ENCODE results near the gene ECI1. TPM values are rescaled to one million over a fixed set of nuclear protein-coding genes. Genes with fewer than 3 reads are reported as not detected.

Gene ECI1
- total RNA-seq, 2 donors from 2014 or later, result 29.3 to 39.1 TPM

GRCh38 chr16:2210386-2211365 lies 40.7 kb downstream of the ECI1 start, which contains the start of gene BRICD5:
Gene BRICD5, minus strand, starts transcription at chr16:2210863. Its CDS starts 30 bp downstream, at chr16:2210833.
- ATAC-seq (ENCODE audit: insufficient number of reproducible peaks, low FRiP score, low read depth), result no peak
- H3K27ac ChIP-seq, result no peak within 1 kb of the TSS

GRCh38 chr16:2210009-2210332 lies 41.4 kb downstream of the ECI1 start:
- Histone ChIP-seq H3K27ac (no peak overlapping the region), H3K27me3 (replicated peaks; ENCODE audit: insufficient read depth) (no peaks in the 10 kb centered on the region), H3K4me3 (no peak overlapping the region), H3K9me3 (no peaks in the 10 kb centered on the region), H3K36me3 (peaks cover 18% of the 10 kb centered on the region), H3K4me1 (ENCODE audit: control insufficient read depth in 1 of 2, low read depth in 2 of 2) (peaks cover 23 to 34% of the 10 kb centered on the region in 2 donors)
- no peak for DNase-seq (ENCODE audit: low spot score)
- ATAC-seq (ENCODE audit: insufficient number of reproducible peaks, low FRiP score, low read depth), result no peak
- TF ChIP-seq CTCF (IDR thresholded peaks at IDR 0.05), result no peak

More at GRCh38 chr16:2210386-2211365, 40.7 kb downstream of the ECI1 start, which contains the start of gene BRICD5:
- Histone ChIP-seq H3K4me3 (no peak within 1 kb of the TSS), H3K27me3 (replicated peaks; ENCODE audit: insufficient read depth) (no peaks in the 10 kb centered on the region), H3K4me1 (ENCODE audit: control insufficient read depth in 1 of 2, low read depth in 2 of 2) (peaks cover 23 to 34% of the 10 kb centered on the region in 2 donors), H3K9me3 (no peaks in the 10 kb centered on the region), H3K36me3 (peaks cover 18% of the 10 kb centered on the region)
- DNase-seq (ENCODE audit: low spot score), result no peak
- no peak for TF ChIP-seq CTCF (IDR thresholded peaks at IDR 0.05)

- Histone ChIP-seq H3K4me1 (ENCODE audit: control insufficient read depth in 1 of 2, low read depth in 2 of 2) (peaks cover 23 to 40% of the 10 kb centered on the region in 2 donors), H3K36me3 (peaks cover 18% of the 10 kb centered on the region), H3K27me3 (replicated peaks; ENCODE audit: insufficient read depth) (no peaks in the 10 kb centered on the region), H3K4me3 (no peak overlapping the region), H3K9me3 (no peaks in the 10 kb centered on the region), H3K27ac (no peak overlapping the region)
- DNase-seq (ENCODE audit: low spot score) (no peak), ATAC-seq (ENCODE audit: insufficient number of reproducible peaks, low FRiP score, low read depth) (no peak)
- TF ChIP-seq CTCF (IDR thresholded peaks at IDR 0.05), result no peak
Measured at GRCh38 chr16:2209258-2210008, 42.0 kb downstream of the ECI1 start.

GRCh38 chr16:2208772-2209171 lies 42.6 kb downstream of the ECI1 start:
- no peak for TF ChIP-seq CTCF (IDR thresholded peaks at IDR 0.05)
- no peaks in the 10 kb centered on the region for H3K9me3 ChIP-seq

GRCh38 chr16:2208308-2208707 lies 43.1 kb downstream of the ECI1 start:
- no peak for TF ChIP-seq CTCF (IDR thresholded peaks at IDR 0.05)
- Histone ChIP-seq H3K4me3 (no peak overlapping the region), H3K27me3 (replicated peaks; ENCODE audit: insufficient read depth) (no peaks in the 10 kb centered on the region), H3K4me1 (ENCODE audit: control insufficient read depth in 1 of 2, low read depth in 2 of 2) (peaks cover 18 to 36% of the 10 kb centered on the region in 2 donors), H3K9me3 (no peaks in the 10 kb centered on the region), H3K27ac (no peak overlapping the region), H3K36me3 (peaks cover 18% of the 10 kb centered on the region)
- DNase-seq (ENCODE audit: low spot score) (no peak), ATAC-seq (ENCODE audit: insufficient number of reproducible peaks, low FRiP score, low read depth) (no peak)

More at GRCh38 chr16:2208772-2209171, 42.6 kb downstream of the ECI1 start:
- no peaks in the 10 kb centered on the region for H3K27me3 ChIP-seq (replicated peaks; ENCODE audit: insufficient read depth)
- no peak overlapping the region for H3K4me3 ChIP-seq
- peaks cover 18% of the 10 kb centered on the region for H3K36me3 ChIP-seq
- no peak overlapping the region for H3K27ac ChIP-seq
- H3K4me1 ChIP-seq (ENCODE audit: control insufficient read depth in 1 of 2, low read depth in 2 of 2), result peaks cover 23 to 41% of the 10 kb centered on the region in 2 donors
- ATAC-seq (ENCODE audit: insufficient number of reproducible peaks, low FRiP score, low read depth), result no peak
- DNase-seq (ENCODE audit: low spot score), result no peak

All from thoracic aorta (tissue), 2 donors.